Heart left ventricle (tissue), 16 donors: ENCODE measurements around the gene BCL11A. TPM values are rescaled to one million over a fixed set of nuclear protein-coding genes. Genes with fewer than 3 reads are reported as not detected.

ENCODE experiments used
- ATAC-seq, 4 donors: fragments of 200-7000 bp; cut with Tn5 transposase; one replicate each; pipeline ENCODE4 v1.9.1; 2020 to 2022; ENCODE audit warnings: moderate library complexity in 4 of 4, mild to moderate bottlenecking in 3 of 4, moderate number of reproducible peaks in 1 of 4
- DNase-seq, 5 donors: peaks; one replicate each; pipeline ENCODE4 v3.0.0-alpha.2; 2020
- H3K27ac ChIP-seq, 12 donors: fragments of 200-600 bp; sonication (generic) in 4 of 12; one replicate each; pipeline versions ENCODE4 v1.5.0 to v1.8.0; 2016 to 2022; ENCODE audit warnings: mild to moderate bottlenecking in 2 of 12
- H3K27me3 ChIP-seq, 9 donors: fragments of 200-600 bp; sonication (generic) in 2 of 9; one replicate each; pipeline versions ENCODE4 v1.5.1 to v1.8.0; 2016 to 2022; ENCODE audit warnings: mild to moderate bottlenecking in 3 of 9
- H3K36me3 ChIP-seq, 9 donors: fragments of 200-600 bp; sonication (generic) in 2 of 9; one replicate each; pipeline versions ENCODE4 v1.5.0 to v1.8.0; 2018 to 2022; ENCODE audit warnings: mild to moderate bottlenecking in 2 of 9
- H3K4me1 ChIP-seq, 12 donors: fragments of 200-600 bp; sonication (generic) in 4 of 12; one replicate each; pipeline versions ENCODE4 v1.5.0 to v1.8.0; 2016 to 2022; ENCODE audit warnings: mild to moderate bottlenecking in 3 of 12
- H3K4me3 ChIP-seq, 12 donors: fragments of 200-600 bp; sonication (generic) in 4 of 12; one replicate each; pipeline versions ENCODE4 v1.5.0 to v1.8.0; 2017 to 2022; ENCODE audit warnings: mild to moderate bottlenecking in 9 of 12, moderate library complexity in 4 of 12
- H3K9me3 ChIP-seq, 12 donors: fragments of 200-600 bp; sonication (generic) in 4 of 12; one replicate each; pipeline versions ENCODE4 v1.5.0 to v1.8.0; 2016 to 2022; ENCODE audit warnings: mild to moderate bottlenecking in 1 of 12
- CTCF ChIP-seq, 12 donors: fragments of 200-600 bp; sonication (generic) in 4 of 12; IDR thresholded peaks; one replicate each; pipeline versions ENCODE4 v1.5.0 to v1.8.0; 2018 to 2022; ENCODE audit warnings: antibody characterized with exemption in 12 of 12, mild to moderate bottlenecking in 5 of 12
- POLR2A ChIP-seq, 2 donors: fragments of 450-650 bp; IDR thresholded peaks; one replicate each; pipeline ENCODE4 v1.6.1; 2017; ENCODE audit warnings: antibody characterized with exemption in 2 of 2, mild to moderate bottlenecking in 2 of 2, moderate library complexity in 2 of 2
- WGBS, 4 donors: extraction: QIAGEN DNeasy Blood & Tissue Kit in 2 of 4; methylation state at CpG; one replicate each; pipeline versions ENCODE4 v1.1.5 to v1.1.7; 2013 to 2018; 5-methylcytosine and 5-hydroxymethylcytosine counted together
- intact Hi-C, 10 donors: fragments of 100-400 bp; cut with DNase I; formaldehyde crosslinking; loops; one replicate each; pipeline versions ENCODE4 v1.11.1 to v1.14.2; 2022
- polyA plus RNA-seq, 2 donors: library from polyadenylated mRNA; stranded (reverse); fragments of 200-250 nt; gene quantifications; one replicate each; pipeline ENCODE4 v1.2.3, GENCODE V29; 2013
- total RNA-seq, 9 donors: library from RNA; depleted of rRNA in 2 of 9; stranded (reverse); fragments of >200 nt in 2 of 9; fragmentation: NEBNext Ultra II Directional in 3 of 9; extraction: Animal tissue kit (Norgen Biotek cat#: 25700) in 3 of 9; gene quantifications; one replicate each; pipeline versions ENCODE4 v1.1.0 to v1.2.4, GENCODE V29; 2016 to 2023
- donor health status: ischemic (EF 13 %, LVEDD 7.1; RV severe dilation, severe dysfunction).
- donor health status: healthy with polysubstance abuse.
- donor health status: DM: no; HTN: yes; CAD: no.
- donor health status: DM: no; HTN: no; CAD: no.
- donor health status: ischemic (EF 25% LVEDD 6.9; RV normal size, moderate dysfunction).
- donor health status: ischemic (EF 25% LVEDD 5.7; RV mildly dilated, moderate dysfunction).
- donor health status: healthy.
- donor health status: DM: yes; HTN: yes; CAD: no.
- donor health status: ischemic (EF 35%, LVEDD 5.7; RV mildly dilated, moderate dysfunction).
- donor health status: nonischemic (EF 11% LVEDD 7.7; RV severe dilation, severe dysfunction).
- donor health status: DM: yes; HTN: yes; CAD: no.
- donor health status: PGD.
- donor health status: ischemic (EF 29% LVEDD 5.4; RV normal size, mild dysfunction).
- donor health status: nonischemic (EF 23%, LVEDD 6.1; RV moderate dilation, normal function).

The BCL11A gene
- total and polyA plus RNA-seq, 11 donors: 5.6 to 31.9 (median 20.2) TPM

DNA sequence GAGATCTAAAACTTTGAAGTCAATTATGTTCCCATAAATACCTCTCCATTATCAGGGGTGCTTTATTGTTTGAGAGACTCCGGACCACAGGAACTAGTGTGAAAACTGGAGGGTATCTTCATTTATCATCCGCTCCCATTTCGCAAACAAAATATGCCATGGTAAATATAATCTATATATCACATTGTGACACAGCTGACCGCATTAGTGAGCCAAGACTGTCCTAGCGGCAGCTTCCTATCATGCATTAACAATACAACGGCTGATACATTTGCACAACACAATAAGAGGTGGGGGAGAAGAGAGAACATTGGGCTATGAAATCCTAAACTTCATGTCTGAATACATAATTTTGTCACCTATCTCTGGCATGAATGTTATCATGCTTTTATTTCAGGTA is 29.5 kb downstream of the BCL11A start:
- H3K27me3 ChIP-seq: peaks cover 0 to 5% (median 0%) of the 10 kb centered on the region in 9 donors
- H3K4me3 ChIP-seq: no peak overlapping the region
- ATAC-seq (no peak), DNase-seq (no peak)
- no peaks in the 10 kb centered on the region for H3K9me3 ChIP-seq
- no peak for TF ChIP-seq POLR2A (IDR thresholded peaks at IDR 0.05)
- TF ChIP-seq CTCF (IDR thresholded peaks at IDR 0.05): no peak
- 43 to 53% (median 45%) methylated on average over 6 of the region's 6 CpGs for WGBS, 4 donors
- H3K27ac ChIP-seq: no peak overlapping the region
- peaks cover 0 to 46% (median 10%) of the 10 kb centered on the region in 12 donors for H3K4me1 ChIP-seq
- intact Hi-C loops: no loop called here
- H3K36me3 ChIP-seq: no peaks in the 10 kb centered on the region

DNA sequence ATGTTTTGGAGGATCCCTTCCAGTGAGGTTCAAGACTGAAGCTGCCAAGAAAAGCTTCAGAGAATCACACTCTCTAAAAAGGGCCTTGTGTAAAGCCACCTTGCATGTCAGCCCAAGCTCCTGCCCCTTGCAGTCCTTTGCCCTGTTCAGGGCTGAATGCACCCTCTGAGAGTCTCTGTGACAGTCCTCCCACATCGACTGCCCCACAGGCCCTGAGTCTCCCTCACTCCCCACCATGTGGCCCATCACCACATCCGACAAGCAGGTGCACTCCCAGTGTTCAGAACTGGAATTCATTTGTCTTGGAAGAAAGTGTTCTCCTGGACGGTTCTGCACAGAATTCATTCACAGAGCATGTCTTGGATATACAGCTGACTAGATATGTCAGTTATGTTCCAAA is 31.0 kb downstream of the BCL11A start:
- 38 to 60% (median 52%) methylated on average over 3 of the region's 3 CpGs for WGBS, 4 donors
- DNase-seq (no peak), ATAC-seq (peak; percentile 19 to 56 (median 42))
- H3K9me3 ChIP-seq: no peaks in the 10 kb centered on the region
- peaks cover 0 to 35% (median 6%) of the 10 kb centered on the region in 12 donors for H3K4me1 ChIP-seq
- TF ChIP-seq CTCF (IDR thresholded peaks at IDR 0.05) (peak in 1 of 12 donors; percentile 3), POLR2A (IDR thresholded peaks at IDR 0.05) (no peak)
- H3K36me3 ChIP-seq: no peaks in the 10 kb centered on the region
- no peak overlapping the region for H3K4me3 ChIP-seq
- peaks cover 0 to 4% (median 0%) of the 10 kb centered on the region in 9 donors for H3K27me3 ChIP-seq
- H3K27ac ChIP-seq: peak overlapping the region in 3 of 12 donors; percentile 9 to 35 (median 14)
- intact Hi-C loops: no loop called here

DNA sequence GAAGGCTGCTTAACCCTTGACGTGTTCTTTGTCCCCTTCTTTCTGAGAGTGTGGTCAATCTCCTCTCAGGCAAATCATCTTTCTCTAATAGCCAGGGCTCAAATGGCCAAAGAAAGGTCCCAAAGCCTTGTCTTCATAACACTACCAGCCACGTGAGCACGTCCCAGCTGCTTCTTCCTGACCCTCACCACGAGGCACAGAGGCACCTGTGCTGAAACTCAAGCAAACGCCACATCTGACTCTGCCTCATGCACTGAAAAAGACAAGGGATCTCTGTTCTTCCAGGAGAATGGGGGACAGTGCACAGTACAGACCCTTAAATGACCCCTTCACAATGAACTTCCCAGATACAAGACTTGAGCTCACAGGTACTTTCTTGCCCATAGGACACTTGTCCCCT is 31.8 kb downstream of the BCL11A start:
- intact Hi-C loops: no loop called here
- DNase-seq: no peak

More for the DNA sequence above, 31.8 kb downstream of the BCL11A start:
- Histone ChIP-seq H3K4me1 (peaks cover 0 to 42% (median 8%) of the 10 kb centered on the region in 12 donors), H3K36me3 (no peaks in the 10 kb centered on the region), H3K4me3 (no peak overlapping the region), H3K27ac (peak overlapping the region in 9 of 12 donors; percentile 1 to 66 (median 46)), H3K9me3 (no peaks in the 10 kb centered on the region), H3K27me3 (peaks cover 0 to 4% (median 0%) of the 10 kb centered on the region in 9 donors)
- 82 to 90% (median 84%) methylated on average over 5 of the region's 5 CpGs for WGBS, 4 donors
- no peak for ATAC-seq
- TF ChIP-seq CTCF (IDR thresholded peaks at IDR 0.05) (no peak), POLR2A (IDR thresholded peaks at IDR 0.05) (no peak)
